GM23338 (cell line): Measurements from ENCODE around the gene HPCA. TPM values are rescaled to one million over a fixed set of nuclear protein-coding genes. Genes with fewer than 3 reads are reported as not detected.

Experiments used
- ATAC-seq: fragments of 200-7000 bp; cut with Tn5 transposase; 3 replicates; pipeline ENCODE4 v1.9.1; 2020
- DNase-seq: peaks from one replicate; pipeline ENCODE4 v3.0.0-alpha.2; 2015; ENCODE audit warnings: low spot score
- H2AFZ ChIP-seq: fragments of 200-600 bp; sonication (generic); 2 replicates; pipeline ENCODE4 v1.8.0; 2016; ENCODE audit warnings: antibody characterized with exemption, mild to moderate bottlenecking, moderate library complexity
- H3F3A ChIP-seq: fragments of 200-600 bp; sonication (generic); replicated peaks from 2 replicates; pipeline ENCODE4 v1.8.0; 2017; ENCODE audit warnings: antibody characterized with exemption, mixed run types, low read depth
- H3K27ac ChIP-seq: fragments of 200-600 bp; sonication (generic); 2 replicates; pipeline ENCODE4 v1.6.1; 2016; ENCODE audit warnings: low read depth
- H3K27me3 ChIP-seq: fragments of 200-600 bp; sonication (generic); 2 replicates; pipeline ENCODE4 v1.8.0; 2016; ENCODE audit warnings: mild to moderate bottlenecking, mixed run types, moderate library complexity; ENCODE audit not compliant: insufficient read depth
- H3K36me3 ChIP-seq: fragments of 200-600 bp; sonication (generic); 2 replicates; pipeline ENCODE4 v1.8.0; 2016; ENCODE audit warnings: mild to moderate bottlenecking; ENCODE audit not compliant: insufficient read depth
- H3K4me1 ChIP-seq: fragments of 200-600 bp; sonication (generic); 2 replicates; pipeline ENCODE4 v1.8.0; 2016; ENCODE audit warnings: mild to moderate bottlenecking, moderate library complexity; ENCODE audit not compliant: insufficient read depth
- H3K4me2 ChIP-seq: fragments of 200-600 bp; sonication (generic); 2 replicates; pipeline ENCODE4 v1.7.1; 2017; ENCODE audit warnings: mixed run types
- H3K4me3 ChIP-seq: fragments of 200-600 bp; sonication (generic); 2 replicates; pipeline ENCODE4 v1.6.1; 2016; ENCODE audit warnings: mixed run types
- H3K79me2 ChIP-seq: fragments of 200-600 bp; sonication (generic); replicated peaks from 2 replicates; pipeline ENCODE4 v1.8.0; 2017; ENCODE audit warnings: mild to moderate bottlenecking; ENCODE audit not compliant: insufficient read depth
- H3K9me2 ChIP-seq: fragments of 200-600 bp; sonication (generic); 2 replicates; pipeline ENCODE4 v1.8.0; 2017; ENCODE audit not compliant: insufficient read depth
- H4K20me1 ChIP-seq: fragments of 200-600 bp; sonication (generic); replicated peaks from 2 replicates; pipeline ENCODE4 v1.8.0; 2017; ENCODE audit warnings: mild to moderate bottlenecking; ENCODE audit not compliant: insufficient read depth
- H3K27ac Mint-ChIP-seq: 2 replicates; pipeline ENCODE4 v1.8.0; 2020; ENCODE audit warnings: inconsistent platforms, mild to moderate bottlenecking, moderate library complexity, mixed read lengths
- H3K27me3 Mint-ChIP-seq: 3 replicates; pipeline ENCODE4 v1.8.0; 2022; ENCODE audit warnings: low read depth, mild to moderate bottlenecking, moderate library complexity, mixed read lengths, inconsistent platforms; ENCODE audit not compliant: insufficient read depth, poor library complexity
- H3K36me3 Mint-ChIP-seq: 3 replicates; pipeline ENCODE4 v1.8.0; 2021; ENCODE audit warnings: low read depth, mild to moderate bottlenecking, inconsistent platforms, moderate library complexity, mixed read lengths
- H3K4me1 Mint-ChIP-seq: 3 replicates; pipeline ENCODE4 v1.8.0; 2020; ENCODE audit warnings: mild to moderate bottlenecking, inconsistent platforms, mixed read lengths
- H3K4me3 Mint-ChIP-seq: 3 replicates; pipeline ENCODE4 v1.8.0; 2021; ENCODE audit warnings: moderate library complexity, mild to moderate bottlenecking, inconsistent platforms, mixed read lengths
- H3K9me3 Mint-ChIP-seq: 3 replicates; pipeline ENCODE4 v1.8.0; 2020; ENCODE audit warnings: moderate library complexity, mild to moderate bottlenecking, inconsistent platforms, mixed read lengths
- CREB1 ChIP-seq: fragments of 250-450 bp; sonication (Bioruptor Pico); IDR thresholded peaks from 2 replicates; pipeline ENCODE4 v1.5.0; 2020; ENCODE audit warnings: low read depth, mild to moderate bottlenecking, moderate library complexity
- JUNB ChIP-seq: IDR thresholded peaks from one replicate; pipeline ENCODE4 v1.6.1; 2016; ENCODE audit warnings: antibody characterized with exemption; ENCODE audit not compliant: unreplicated experiment
- NANOG ChIP-seq: IDR thresholded peaks from 2 replicates; pipeline ENCODE4 v1.6.1; 2016; ENCODE audit warnings: antibody characterized with exemption, borderline replicate concordance
- POLR2AphosphoS5 ChIP-seq: IDR thresholded peaks from 2 replicates; pipeline ENCODE4 v1.6.1; 2016; ENCODE audit warnings: antibody characterized with exemption, low read depth
- STAT1 ChIP-seq: IDR thresholded peaks from one replicate; pipeline ENCODE4 v1.6.1; 2016; ENCODE audit warnings: antibody characterized with exemption; ENCODE audit not compliant: unreplicated experiment
- ZNF114 ChIP-seq: fragments of 250-450 bp; sonication (Bioruptor Pico); IDR thresholded peaks from 2 replicates; pipeline ENCODE4 v1.5.0; 2020; ENCODE audit warnings: mild to moderate bottlenecking, moderate library complexity
- polyA plus RNA-seq: library from polyadenylated mRNA; unstranded; fragments of >200 nt; fragmentation: Nextera tagmentation; extraction: Ambion mirVana; gene quantifications from 2 replicates; pipeline ENCODE4 v1.2.1, GENCODE V29; 2016
- total RNA-seq: library from RNA; depleted of rRNA; stranded (reverse); fragments of >200 nt; shearing (Covaris generic); gene quantifications from 2 replicates; pipeline ENCODE4 v1.2.3, GENCODE V29; 2014
- TF ChIP-seq, protein P1 (sequence below): fragments of 250-450 bp; sonication (Bioruptor Pico); IDR thresholded peaks from 2 replicates; pipeline ENCODE4 v1.5.0; 2020; ENCODE audit warnings: mild to moderate bottlenecking, moderate library complexity
- TF ChIP-seq, protein P2 (sequence below): IDR thresholded peaks from 2 replicates; pipeline ENCODE4 v1.6.1; 2016; ENCODE audit warnings: antibody characterized with exemption
- TF ChIP-seq, protein P3 (sequence below), 2 experiments: fragments of 200-600 bp in 1 of 2; sonication (generic) in 1 of 2; conservative IDR thresholded peaks; 2 replicates each; pipeline versions ENCODE4 v1.5.1 to v1.6.1; 2016 to 2017; ENCODE audit warnings: antibody characterized with exemption in 2 of 2, low read depth in 2 of 2, mild to moderate bottlenecking in 2 of 2, moderate library complexity in 1 of 2

The HPCA gene
- total and polyA plus RNA-seq, 2 experiments from 2014 or later, result 0.35 to 0.82 TPM

DNA sequence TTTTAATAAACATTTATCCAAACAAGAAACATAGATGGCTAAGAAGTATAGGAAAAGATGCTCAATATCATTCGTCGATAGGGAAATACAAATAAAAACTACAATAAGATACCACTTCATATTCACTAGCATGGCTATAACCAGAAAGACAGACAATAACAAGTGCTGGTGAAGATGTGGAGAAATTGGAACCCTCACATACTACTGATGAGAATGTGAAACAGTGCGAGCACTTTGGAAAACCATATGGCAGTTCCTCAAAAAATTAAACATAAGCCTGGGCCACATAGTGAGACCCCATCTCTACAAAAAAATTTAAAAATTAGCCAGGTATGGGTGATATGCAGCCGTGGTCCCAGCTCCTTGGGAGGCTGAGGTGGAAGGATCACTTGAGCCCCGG is 24.0 kb downstream of the HPCA start (continued):
- TF ChIP-seq, protein P1, sequence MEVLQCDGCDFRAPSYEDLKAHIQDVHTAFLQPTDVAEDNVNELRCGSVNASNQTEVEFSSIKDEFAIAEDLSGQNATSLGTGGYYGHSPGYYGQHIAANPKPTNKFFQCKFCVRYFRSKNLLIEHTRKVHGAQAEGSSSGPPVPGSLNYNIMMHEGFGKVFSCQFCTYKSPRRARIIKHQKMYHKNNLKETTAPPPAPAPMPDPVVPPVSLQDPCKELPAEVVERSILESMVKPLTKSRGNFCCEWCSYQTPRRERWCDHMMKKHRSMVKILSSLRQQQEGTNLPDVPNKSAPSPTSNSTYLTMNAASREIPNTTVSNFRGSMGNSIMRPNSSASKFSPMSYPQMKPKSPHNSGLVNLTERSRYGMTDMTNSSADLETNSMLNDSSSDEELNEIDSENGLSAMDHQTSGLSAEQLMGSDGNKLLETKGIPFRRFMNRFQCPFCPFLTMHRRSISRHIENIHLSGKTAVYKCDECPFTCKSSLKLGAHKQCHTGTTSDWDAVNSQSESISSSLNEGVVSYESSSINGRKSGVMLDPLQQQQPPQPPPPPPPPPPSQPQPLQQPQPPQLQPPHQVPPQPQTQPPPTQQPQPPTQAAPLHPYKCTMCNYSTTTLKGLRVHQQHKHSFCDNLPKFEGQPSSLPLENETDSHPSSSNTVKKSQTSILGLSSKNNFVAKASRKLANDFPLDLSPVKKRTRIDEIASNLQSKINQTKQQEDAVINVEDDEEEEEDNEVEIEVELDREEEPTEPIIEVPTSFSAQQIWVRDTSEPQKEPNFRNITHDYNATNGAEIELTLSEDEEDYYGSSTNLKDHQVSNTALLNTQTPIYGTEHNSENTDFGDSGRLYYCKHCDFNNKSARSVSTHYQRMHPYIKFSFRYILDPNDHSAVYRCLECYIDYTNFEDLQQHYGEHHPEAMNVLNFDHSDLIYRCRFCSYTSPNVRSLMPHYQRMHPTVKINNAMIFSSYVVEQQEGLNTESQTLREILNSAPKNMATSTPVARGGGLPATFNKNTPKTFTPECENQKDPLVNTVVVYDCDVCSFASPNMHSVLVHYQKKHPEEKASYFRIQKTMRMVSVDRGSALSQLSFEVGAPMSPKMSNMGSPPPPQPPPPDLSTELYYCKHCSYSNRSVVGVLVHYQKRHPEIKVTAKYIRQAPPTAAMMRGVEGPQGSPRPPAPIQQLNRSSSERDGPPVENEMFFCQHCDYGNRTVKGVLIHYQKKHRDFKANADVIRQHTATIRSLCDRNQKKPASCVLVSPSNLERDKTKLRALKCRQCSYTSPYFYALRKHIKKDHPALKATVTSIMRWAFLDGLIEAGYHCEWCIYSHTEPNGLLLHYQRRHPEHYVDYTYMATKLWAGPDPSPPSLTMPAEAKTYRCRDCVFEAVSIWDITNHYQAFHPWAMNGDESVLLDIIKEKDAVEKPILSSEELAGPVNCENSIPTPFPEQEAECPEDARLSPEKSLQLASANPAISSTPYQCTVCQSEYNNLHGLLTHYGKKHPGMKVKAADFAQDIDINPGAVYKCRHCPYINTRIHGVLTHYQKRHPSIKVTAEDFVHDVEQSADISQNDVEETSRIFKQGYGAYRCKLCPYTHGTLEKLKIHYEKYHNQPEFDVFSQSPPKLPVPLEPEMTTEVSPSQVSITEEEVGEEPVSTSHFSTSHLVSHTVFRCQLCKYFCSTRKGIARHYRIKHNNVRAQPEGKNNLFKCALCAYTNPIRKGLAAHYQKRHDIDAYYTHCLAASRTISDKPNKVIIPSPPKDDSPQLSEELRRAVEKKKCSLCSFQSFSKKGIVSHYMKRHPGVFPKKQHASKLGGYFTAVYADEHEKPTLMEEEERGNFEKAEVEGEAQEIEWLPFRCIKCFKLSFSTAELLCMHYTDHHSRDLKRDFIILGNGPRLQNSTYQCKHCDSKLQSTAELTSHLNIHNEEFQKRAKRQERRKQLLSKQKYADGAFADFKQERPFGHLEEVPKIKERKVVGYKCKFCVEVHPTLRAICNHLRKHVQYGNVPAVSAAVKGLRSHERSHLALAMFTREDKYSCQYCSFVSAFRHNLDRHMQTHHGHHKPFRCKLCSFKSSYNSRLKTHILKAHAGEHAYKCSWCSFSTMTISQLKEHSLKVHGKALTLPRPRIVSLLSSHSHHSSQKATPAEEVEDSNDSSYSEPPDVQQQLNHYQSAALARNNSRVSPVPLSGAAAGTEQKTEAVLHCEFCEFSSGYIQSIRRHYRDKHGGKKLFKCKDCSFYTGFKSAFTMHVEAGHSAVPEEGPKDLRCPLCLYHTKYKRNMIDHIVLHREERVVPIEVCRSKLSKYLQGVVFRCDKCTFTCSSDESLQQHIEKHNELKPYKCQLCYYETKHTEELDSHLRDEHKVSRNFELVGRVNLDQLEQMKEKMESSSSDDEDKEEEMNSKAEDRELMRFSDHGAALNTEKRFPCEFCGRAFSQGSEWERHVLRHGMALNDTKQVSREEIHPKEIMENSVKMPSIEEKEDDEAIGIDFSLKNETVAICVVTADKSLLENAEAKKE, result no peak
- TF ChIP-seq, protein P2, sequence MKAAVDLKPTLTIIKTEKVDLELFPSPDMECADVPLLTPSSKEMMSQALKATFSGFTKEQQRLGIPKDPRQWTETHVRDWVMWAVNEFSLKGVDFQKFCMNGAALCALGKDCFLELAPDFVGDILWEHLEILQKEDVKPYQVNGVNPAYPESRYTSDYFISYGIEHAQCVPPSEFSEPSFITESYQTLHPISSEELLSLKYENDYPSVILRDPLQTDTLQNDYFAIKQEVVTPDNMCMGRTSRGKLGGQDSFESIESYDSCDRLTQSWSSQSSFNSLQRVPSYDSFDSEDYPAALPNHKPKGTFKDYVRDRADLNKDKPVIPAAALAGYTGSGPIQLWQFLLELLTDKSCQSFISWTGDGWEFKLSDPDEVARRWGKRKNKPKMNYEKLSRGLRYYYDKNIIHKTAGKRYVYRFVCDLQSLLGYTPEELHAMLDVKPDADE, result no peak
- TF ChIP-seq, protein P3, sequence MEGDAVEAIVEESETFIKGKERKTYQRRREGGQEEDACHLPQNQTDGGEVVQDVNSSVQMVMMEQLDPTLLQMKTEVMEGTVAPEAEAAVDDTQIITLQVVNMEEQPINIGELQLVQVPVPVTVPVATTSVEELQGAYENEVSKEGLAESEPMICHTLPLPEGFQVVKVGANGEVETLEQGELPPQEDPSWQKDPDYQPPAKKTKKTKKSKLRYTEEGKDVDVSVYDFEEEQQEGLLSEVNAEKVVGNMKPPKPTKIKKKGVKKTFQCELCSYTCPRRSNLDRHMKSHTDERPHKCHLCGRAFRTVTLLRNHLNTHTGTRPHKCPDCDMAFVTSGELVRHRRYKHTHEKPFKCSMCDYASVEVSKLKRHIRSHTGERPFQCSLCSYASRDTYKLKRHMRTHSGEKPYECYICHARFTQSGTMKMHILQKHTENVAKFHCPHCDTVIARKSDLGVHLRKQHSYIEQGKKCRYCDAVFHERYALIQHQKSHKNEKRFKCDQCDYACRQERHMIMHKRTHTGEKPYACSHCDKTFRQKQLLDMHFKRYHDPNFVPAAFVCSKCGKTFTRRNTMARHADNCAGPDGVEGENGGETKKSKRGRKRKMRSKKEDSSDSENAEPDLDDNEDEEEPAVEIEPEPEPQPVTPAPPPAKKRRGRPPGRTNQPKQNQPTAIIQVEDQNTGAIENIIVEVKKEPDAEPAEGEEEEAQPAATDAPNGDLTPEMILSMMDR (conservative IDR thresholded peaks at IDR 0.05; ENCODE audit: low read depth in 2 of 2), result no peak

DNA sequence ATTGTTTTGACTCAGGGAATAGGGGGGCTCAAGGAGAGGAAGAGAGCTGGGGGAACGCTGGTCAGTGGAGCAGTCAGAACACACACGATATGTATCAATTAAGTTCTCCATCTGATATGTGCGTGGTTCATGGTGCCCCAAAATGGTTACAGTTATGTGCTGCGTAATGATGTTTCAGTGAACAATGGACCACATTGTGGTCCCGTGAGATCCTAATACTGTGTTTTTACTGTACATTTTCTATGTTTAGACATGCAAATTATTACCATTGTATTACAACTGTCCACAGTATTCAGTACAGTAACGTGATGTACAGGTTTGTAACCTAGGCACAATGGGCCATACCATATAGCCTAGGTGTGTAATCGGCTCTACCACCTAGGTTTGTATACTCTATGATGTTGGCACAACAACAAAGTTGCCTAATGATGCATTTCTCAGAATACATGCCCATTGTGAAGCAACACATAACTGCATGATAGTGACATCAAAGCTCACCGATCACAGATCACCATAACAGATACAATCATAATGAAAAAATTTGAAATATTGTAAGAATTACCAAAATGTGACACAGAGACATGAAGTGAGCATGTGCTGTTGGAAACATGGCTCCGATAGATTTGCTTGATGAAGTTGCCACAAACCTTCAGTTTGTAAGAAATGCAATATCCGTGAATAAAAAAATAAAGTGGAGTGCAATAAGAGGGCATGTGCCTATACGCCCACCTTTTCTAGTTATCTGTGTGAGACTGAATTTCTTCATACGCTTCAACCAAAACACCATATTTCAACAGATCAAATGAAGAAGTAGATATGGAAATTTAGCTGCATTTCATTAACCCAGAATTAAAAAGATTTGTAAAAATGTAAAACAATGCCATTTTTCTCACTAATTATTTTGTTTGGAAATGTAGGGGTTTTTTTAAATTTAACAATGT is 29.7 kb downstream of the HPCA start:
- Histone ChIP-seq H3K9me2 (no peaks in the 10 kb centered on the region), H4K20me1 (no peaks in the 10 kb centered on the region), H3K4me3 (no peak overlapping the region), H3K4me1 (no peaks in the 10 kb centered on the region), H3K27ac (no peak overlapping the region), H3K79me2 (no peaks in the 10 kb centered on the region), H3K27me3 (no peaks in the 10 kb centered on the region), H3F3A (no peaks in the 10 kb centered on the region), H2AFZ (no peak overlapping the region), H3K36me3 (no peaks in the 10 kb centered on the region), H3K4me2 (no peak overlapping the region)
- Mint-ChIP-seq H3K9me3 (no peaks in the 10 kb centered on the region), H3K4me3 (no peak overlapping the region), H3K27ac (no peak overlapping the region), H3K27me3 (peaks cover 4% of the 10 kb centered on the region), H3K36me3 (no peaks in the 10 kb centered on the region), H3K4me1 (no peaks in the 10 kb centered on the region)
- ATAC-seq (no peak), DNase-seq (no peak)
- no peak for TF ChIP-seq NANOG
- no peak for TF ChIP-seq ZNF114 (CRISPR knock-in tag)
- no peak for TF ChIP-seq JUNB
- no peak for TF ChIP-seq STAT1
- TF ChIP-seq CREB1 (CRISPR knock-in tag), result no peak
- TF ChIP-seq, protein P2, result no peak
- TF ChIP-seq POLR2AphosphoS5, result no peak
